Ecto neural progenitor cell (in vitro differentiated cells): Measurements from ENCODE around the gene RALBP1.

Source experiments
- DNase-seq: peaks from one replicate; pipeline ENCODE4 v3.0.0-alpha.2; 2018; ENCODE audit warnings: low spot score

RALBP1 gene

GRCh38 chr18:9508446-9509025 is 33.2 kb downstream of the RALBP1 start:
- no peak for DNase-seq

GRCh38 chr18:9513971-9514512 is 38.7 kb downstream of the RALBP1 start:
- DNase-seq, result no peak

GRCh38 chr18:9516437-9517064 is 41.2 kb downstream of the RALBP1 start:
- no peak for DNase-seq

- no peak for DNase-seq
These were observed 42.6 kb downstream of the RALBP1 start for GRCh38 chr18:9517869-9518268.

GRCh38 chr18:9519399-9519798 is 44.1 kb downstream of the RALBP1 start:
- no peak for DNase-seq

- DNase-seq, result no peak
These were observed 45.4 kb downstream of the RALBP1 start for GRCh38 chr18:9520666-9521065.

- DNase-seq, result no peak
These were observed 46.5 kb downstream of the RALBP1 start for GRCh38 chr18:9521770-9522169.

GRCh38 chr18:9522952-9523351 is 47.6 kb downstream of the RALBP1 start:
- no peak for DNase-seq

GRCh38 chr18:9526458-9526857 is 51.1 kb downstream of the RALBP1 start:
- DNase-seq, result no peak

GRCh38 chr18:9530226-9531009 is 55.1 kb downstream of the RALBP1 start:
- DNase-seq, result no peak

- no peak for DNase-seq
These were observed 56.6 kb downstream of the RALBP1 start for GRCh38 chr18:9531791-9532410.

- DNase-seq, result no peak
These were observed 59.5 kb downstream of the RALBP1 start for GRCh38 chr18:9534844-9535243.

- DNase-seq, result no peak
These were observed 60.2 kb downstream of the RALBP1 start for GRCh38 chr18:9535430-9535991.

GRCh38 chr18:9536354-9537152 is 61.2 kb downstream of the RALBP1 start:
- no peak for DNase-seq

- DNase-seq, result no peak
These were observed 62.4 kb downstream of the RALBP1 start for GRCh38 chr18:9537677-9538076.

GRCh38 chr18:9539283-9539682 is 64.0 kb downstream of the RALBP1 start:
- no peak for DNase-seq

- no peak for DNase-seq
These were observed 64.6 kb downstream of the RALBP1 start for GRCh38 chr18:9539938-9540337.

GRCh38 chr18:9542924-9543323 is 67.6 kb downstream of the RALBP1 start:
- no peak for DNase-seq

GRCh38 chr18:9545029-9545428 is 69.7 kb downstream of the RALBP1 start:
- no peak for DNase-seq

- no peak for DNase-seq
These were observed 71.2 kb downstream of the RALBP1 start for GRCh38 chr18:9546468-9546867.

GRCh38 chr18:9547782-9548181 is 72.5 kb downstream of the RALBP1 start:
- DNase-seq, result no peak
